Cardiac fibroblast (primary cell): ENCODE data around the gene LANCL2.

Experiments
- DNase-seq, 2 donors: peaks; one replicate each; pipeline versions ENCODE4 v3.0.0 to v3.0.0-alpha.2; 2010; ENCODE audit warnings: low read depth in 2 of 2
- H3K4me3 ChIP-seq, 2 donors: replicated peaks in 1 of 2; 1 replicate in 1 of 2; 2 replicates in 1 of 2; pipeline ENCODE4 v1.5.1; 2011; ENCODE audit warnings: low read depth in 2 of 2, low read length in 2 of 2, mild to moderate bottlenecking in 2 of 2, moderate library complexity in 1 of 2
- CTCF ChIP-seq: IDR thresholded peaks from one replicate; pipeline ENCODE4 v1.5.1; 2011; ENCODE audit warnings: low read depth, mild to moderate bottlenecking, low read length, inconsistent platforms

Gene LANCL2

GRCh38 chr7:55365205-55365674 lies at the start of gene LANCL2:
LANCL2 (plus strand) TSS chr7:55365337; CDS start chr7:55366026, 689 bp downstream.
- H3K4me3 ChIP-seq: peak within 1 kb of the TSS; percentile 82 to 89
- peak; percentile 49 for DNase-seq
- no peak for TF ChIP-seq CTCF

GRCh38 chr7:55325371-55325792 lies 39.8 kb upstream of the LANCL2 start:
- DNase-seq: peak; percentile 91 to 93
- no peak for TF ChIP-seq CTCF
- H3K4me3 ChIP-seq: no peak overlapping the region

- no peak overlapping the region for H3K4me3 ChIP-seq
- DNase-seq: no peak
- no peak for TF ChIP-seq CTCF
These were observed 38.9 kb upstream of the LANCL2 start for GRCh38 chr7:55326081-55326835.

- no peak overlapping the region for H3K4me3 ChIP-seq
- DNase-seq: no peak
- TF ChIP-seq CTCF: no peak
These were observed 38.1 kb upstream of the LANCL2 start for GRCh38 chr7:55326945-55327626.

- no peak overlapping the region for H3K4me3 ChIP-seq
- no peak for DNase-seq
- TF ChIP-seq CTCF: no peak
These were observed 30.0 kb upstream of the LANCL2 start for GRCh38 chr7:55335151-55335550.

GRCh38 chr7:55335786-55336185 lies 29.4 kb upstream of the LANCL2 start:
- no peak for DNase-seq
- TF ChIP-seq CTCF: no peak

More at GRCh38 chr7:55335786-55336185, 29.4 kb upstream of the LANCL2 start:
- no peak overlapping the region for H3K4me3 ChIP-seq
